HEK293 (cell line): Measurements from ENCODE around the gene COA6.

Experiments used
- CTCF ChIA-PET: fragments of 350-600 bp; formaldehyde crosslinking; extraction: SDS; loops from one replicate; lab custom pipeline; 2021; ENCODE audit warnings: antibody characterized with exemption; lab: Yijun Ruan, JAX
- POLR2A ChIA-PET: fragments of 300-600 bp; formaldehyde crosslinking; extraction: SDS; loops from one replicate; lab custom pipeline; 2020; ENCODE audit warnings: antibody characterized with exemption, inconsistent platforms; lab: Yijun Ruan, JAX
- H3K27ac ChIP-seq: fragments of 200-500 bp; sonication (Bioruptor generic); 2 replicates; pipeline ENCODE4 v1.5.1; 2014; ENCODE audit warnings: low read depth, low read length, control low read depth, inconsistent platforms; ENCODE audit errors: extremely low read depth
- H3K36me3 ChIP-seq, 2 experiments: fragments of 200-500 bp in 1 of 2; sonication (Bioruptor generic) in 1 of 2; 1 replicate in 1 of 2; 2 replicates in 1 of 2; pipeline ENCODE4 v1.5.1; 2014 to 2017; ENCODE audit warnings: inconsistent platforms in 2 of 2, low read length in 2 of 2; ENCODE audit not compliant: control insufficient read depth in 2 of 2, insufficient read depth in 1 of 2
- H3K4me1 ChIP-seq: fragments of 200-500 bp; sonication (Bioruptor generic); 2 replicates; pipeline ENCODE4 v1.5.1; 2014; ENCODE audit warnings: mild to moderate bottlenecking, low read length, inconsistent platforms; ENCODE audit not compliant: control insufficient read depth, insufficient read depth
- H3K4me3 ChIP-seq: 2 replicates; pipeline ENCODE4 v1.5.1; 2011; ENCODE audit warnings: low read depth, mild to moderate bottlenecking, control low read depth, low read length, moderate library complexity
- H3K9me3 ChIP-seq: fragments of 200-500 bp; sonication (Bioruptor generic); 2 replicates; pipeline ENCODE4 v1.5.1; 2014; ENCODE audit warnings: low read depth, low read length, inconsistent platforms; ENCODE audit not compliant: control insufficient read depth, insufficient read depth
- FEZF1 ChIP-seq: fragments of 450-650 bp; formaldehyde crosslinking; IDR thresholded peaks from 2 replicates; pipeline ENCODE4 v1.5.1; 2016; ENCODE audit warnings: missing biosample characterization, missing genetic modification characterization
- HOXD13 ChIP-seq: sonication (generic); formaldehyde crosslinking; IDR thresholded peaks from 2 replicates; pipeline ENCODE4 v1.8.0; 2022; ENCODE audit warnings: missing genetic modification reagents, borderline replicate concordance
- IKZF3 ChIP-seq: fragments of 450-650 bp; IDR thresholded peaks from 2 replicates; pipeline ENCODE4 v1.5.0; 2018; ENCODE audit warnings: missing biosample characterization, mild to moderate bottlenecking, missing genetic modification characterization, moderate library complexity
- KLF9 ChIP-seq: fragments of 450-650 bp; formaldehyde crosslinking; IDR thresholded peaks from 2 replicates; pipeline ENCODE4 v1.5.1; 2016; ENCODE audit warnings: missing biosample characterization, missing genetic modification characterization, low read depth
- MEIS1 ChIP-seq: sonication (generic); formaldehyde crosslinking; IDR thresholded peaks from 2 replicates; pipeline ENCODE4 v1.8.1; 2022; ENCODE audit warnings: missing genetic modification reagents, mild to moderate bottlenecking, borderline replicate concordance
- SCRT1 ChIP-seq: fragments of 450-650 bp; formaldehyde crosslinking; IDR thresholded peaks from 2 replicates; pipeline ENCODE4 v1.5.1; 2016; ENCODE audit warnings: missing biosample characterization, missing genetic modification characterization, borderline replicate concordance
- SP2 ChIP-seq: fragments of 450-650 bp; formaldehyde crosslinking; IDR thresholded peaks from 2 replicates; pipeline ENCODE4 v1.5.1; 2016; ENCODE audit warnings: missing biosample characterization, missing genetic modification characterization
- ZNF10 ChIP-seq: fragments of 450-650 bp; formaldehyde crosslinking; IDR thresholded peaks from 2 replicates; pipeline ENCODE4 v1.5.1; 2017; ENCODE audit warnings: missing biosample characterization, missing genetic modification characterization
- ZNF175 ChIP-seq: fragments of 450-650 bp; formaldehyde crosslinking; IDR thresholded peaks from 2 replicates; pipeline ENCODE4 v1.5.1; 2016; ENCODE audit warnings: missing biosample characterization, missing genetic modification characterization
- ZNF223 ChIP-seq: fragments of 450-650 bp; formaldehyde crosslinking; IDR thresholded peaks from 2 replicates; pipeline ENCODE4 v1.5.1; 2016; ENCODE audit warnings: missing biosample characterization, missing genetic modification characterization
- ZNF341 ChIP-seq: fragments of 450-650 bp; formaldehyde crosslinking; IDR thresholded peaks from 2 replicates; pipeline ENCODE4; 2016; ENCODE audit warnings: low read depth, missing biosample characterization, missing genetic modification characterization
- ZNF473 ChIP-seq: fragments of 450-650 bp; formaldehyde crosslinking; IDR thresholded peaks from 2 replicates; pipeline ENCODE4 v1.5.1; 2017; ENCODE audit warnings: missing biosample characterization, missing genetic modification characterization
- ZNF521 ChIP-seq: fragments of 450-650 bp; formaldehyde crosslinking; IDR thresholded peaks from 2 replicates; pipeline ENCODE4 v1.5.1; 2017; ENCODE audit warnings: missing biosample characterization, mild to moderate bottlenecking, missing genetic modification characterization
- ZNF548 ChIP-seq: fragments of 450-650 bp; formaldehyde crosslinking; IDR thresholded peaks from 2 replicates; pipeline ENCODE4 v1.5.1; 2016; ENCODE audit warnings: missing biosample characterization, missing genetic modification characterization
- ZNF571 ChIP-seq: fragments of 450-650 bp; formaldehyde crosslinking; IDR thresholded peaks from 2 replicates; pipeline ENCODE4 v1.5.0; 2017; ENCODE audit warnings: missing biosample characterization, missing genetic modification characterization
- ZNF600 ChIP-seq: fragments of 450-650 bp; formaldehyde crosslinking; IDR thresholded peaks from 2 replicates; pipeline ENCODE4 v1.5.1; 2016; ENCODE audit warnings: missing biosample characterization, missing genetic modification characterization
- ZNF623 ChIP-seq: fragments of 450-650 bp; formaldehyde crosslinking; IDR thresholded peaks from 2 replicates; pipeline ENCODE4 v1.5.1; 2016; ENCODE audit warnings: missing biosample characterization, missing genetic modification characterization
- ZNF624 ChIP-seq: fragments of 450-650 bp; formaldehyde crosslinking; IDR thresholded peaks from 2 replicates; pipeline ENCODE4 v1.5.1; 2017; ENCODE audit warnings: missing biosample characterization, missing genetic modification characterization
- ZNF629 ChIP-seq: fragments of 450-650 bp; formaldehyde crosslinking; IDR thresholded peaks from 2 replicates; pipeline ENCODE4 v1.5.1; 2017; ENCODE audit warnings: missing biosample characterization, missing genetic modification characterization
- ZNF660 ChIP-seq: fragments of 450-650 bp; IDR thresholded peaks from 2 replicates; pipeline ENCODE4 v1.5.1; 2018; ENCODE audit warnings: missing biosample characterization, mild to moderate bottlenecking, missing genetic modification characterization
- ZNF747 ChIP-seq: fragments of 450-650 bp; formaldehyde crosslinking; IDR thresholded peaks from 2 replicates; pipeline ENCODE4 v1.5.1; 2016; ENCODE audit warnings: missing biosample characterization, missing genetic modification characterization
- ZSCAN16 ChIP-seq: fragments of 450-650 bp; formaldehyde crosslinking; IDR thresholded peaks from 2 replicates; pipeline ENCODE4 v1.5.1; 2016; ENCODE audit warnings: missing biosample characterization, missing genetic modification characterization
- ZSCAN23 ChIP-seq: fragments of 450-650 bp; formaldehyde crosslinking; IDR thresholded peaks from 2 replicates; pipeline ENCODE4 v1.5.1; 2016; ENCODE audit warnings: missing biosample characterization, missing genetic modification characterization
- ZSCAN30 ChIP-seq: fragments of 450-650 bp; IDR thresholded peaks from 2 replicates; pipeline ENCODE4 v1.5.1; 2018; ENCODE audit warnings: missing biosample characterization, mild to moderate bottlenecking, missing genetic modification characterization, moderate library complexity
- TF ChIP-seq, protein P1 (sequence below): fragments of 450-650 bp; formaldehyde crosslinking; IDR thresholded peaks from 2 replicates; pipeline ENCODE4 v1.5.1; 2016; ENCODE audit warnings: missing biosample characterization, missing genetic modification characterization, low read depth
- TF ChIP-seq, protein P2 (sequence below): fragments of 450-650 bp; formaldehyde crosslinking; IDR thresholded peaks from 2 replicates; pipeline ENCODE4 v1.5.1; 2016; ENCODE audit warnings: missing biosample characterization, missing genetic modification characterization

COA6 gene

DNA sequence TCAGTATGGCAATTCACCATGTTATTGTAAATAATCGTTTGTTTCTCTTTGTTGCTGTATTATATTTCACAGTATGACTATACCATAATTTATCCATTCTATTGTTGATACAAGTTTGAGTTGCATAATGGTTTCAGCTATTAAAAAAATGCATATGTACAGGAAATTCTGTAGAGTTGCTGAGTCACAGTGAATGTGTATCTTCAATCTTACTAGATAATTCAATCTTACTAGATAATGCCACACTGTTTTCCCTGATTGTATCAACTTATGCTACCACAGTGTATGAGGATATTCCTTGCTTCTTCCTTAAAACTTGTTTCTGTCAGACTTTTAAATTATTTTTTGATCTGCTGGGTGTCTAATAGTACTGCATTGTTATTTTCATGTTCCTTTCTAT lies 3.5 kb upstream of the COA6 start (continued):
- TF ChIP-seq ZNF629 (tag by site-specific recombination) = no peak
- no peak for TF ChIP-seq ZNF548 (tag by site-specific recombination)
- no peak for TF ChIP-seq ZSCAN23 (tag by site-specific recombination)
- no peak for TF ChIP-seq ZNF747 (tag by site-specific recombination)
- no peak for TF ChIP-seq ZNF623 (tag by site-specific recombination)
- no peak for TF ChIP-seq ZSCAN16 (tag by site-specific recombination)
- TF ChIP-seq, protein P1, sequence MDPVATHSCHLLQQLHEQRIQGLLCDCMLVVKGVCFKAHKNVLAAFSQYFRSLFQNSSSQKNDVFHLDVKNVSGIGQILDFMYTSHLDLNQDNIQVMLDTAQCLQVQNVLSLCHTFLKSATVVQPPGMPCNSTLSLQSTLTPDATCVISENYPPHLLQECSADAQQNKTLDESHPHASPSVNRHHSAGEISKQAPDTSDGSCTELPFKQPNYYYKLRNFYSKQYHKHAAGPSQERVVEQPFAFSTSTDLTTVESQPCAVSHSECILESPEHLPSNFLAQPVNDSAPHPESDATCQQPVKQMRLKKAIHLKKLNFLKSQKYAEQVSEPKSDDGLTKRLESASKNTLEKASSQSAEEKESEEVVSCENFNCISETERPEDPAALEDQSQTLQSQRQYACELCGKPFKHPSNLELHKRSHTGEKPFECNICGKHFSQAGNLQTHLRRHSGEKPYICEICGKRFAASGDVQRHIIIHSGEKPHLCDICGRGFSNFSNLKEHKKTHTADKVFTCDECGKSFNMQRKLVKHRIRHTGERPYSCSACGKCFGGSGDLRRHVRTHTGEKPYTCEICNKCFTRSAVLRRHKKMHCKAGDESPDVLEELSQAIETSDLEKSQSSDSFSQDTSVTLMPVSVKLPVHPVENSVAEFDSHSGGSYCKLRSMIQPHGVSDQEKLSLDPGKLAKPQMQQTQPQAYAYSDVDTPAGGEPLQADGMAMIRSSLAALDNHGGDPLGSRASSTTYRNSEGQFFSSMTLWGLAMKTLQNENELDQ (tag by site-specific recombination) = no peak
- TF ChIP-seq ZNF473 (tag by site-specific recombination) = no peak
- TF ChIP-seq KLF9 = no peak
- no peak for TF ChIP-seq MEIS1 (CRISPR knock-in tag)

DNA sequence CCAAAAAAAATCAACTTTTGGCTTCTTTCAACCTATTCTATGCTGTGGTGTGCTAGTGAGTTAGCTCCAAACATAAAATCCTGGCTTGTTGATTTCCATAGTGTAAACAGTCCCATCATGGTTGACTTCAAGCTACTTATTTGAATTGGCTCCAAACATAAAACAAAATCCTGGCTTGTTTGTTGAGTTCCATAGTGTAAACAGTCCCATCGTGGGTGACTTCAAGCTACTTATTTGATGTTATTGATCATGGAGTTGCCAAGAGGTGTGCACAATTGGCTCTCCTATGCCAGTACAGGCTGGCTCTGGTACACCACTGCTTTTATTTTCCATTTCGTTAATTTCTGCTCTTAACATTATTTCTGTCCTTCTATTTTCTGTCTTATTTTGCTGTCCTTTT lies 1.8 kb upstream of the COA6 start:
- POLR2A ChIA-PET = no interaction called here
- H3K27ac ChIP-seq = no peak overlapping the region
- H3K36me3 ChIP-seq = peaks cover 10 to 15% of the 10 kb centered on the region in 2 experiments
- no peak for TF ChIP-seq FEZF1 (tag by site-specific recombination)
- TF ChIP-seq ZNF341 = no peak
- TF ChIP-seq SP2 = no peak
- no peak for TF ChIP-seq ZNF521 (tag by site-specific recombination)
- no peak for TF ChIP-seq ZNF600 (tag by site-specific recombination)
- TF ChIP-seq HOXD13 (CRISPR knock-in tag) = no peak
- no peak for TF ChIP-seq ZNF175 (tag by site-specific recombination)
- TF ChIP-seq ZNF571 (tag by site-specific recombination) = no peak
- TF ChIP-seq ZNF624 (tag by site-specific recombination) = no peak
- TF ChIP-seq ZNF223 (tag by site-specific recombination) = no peak
- TF ChIP-seq, protein P2, sequence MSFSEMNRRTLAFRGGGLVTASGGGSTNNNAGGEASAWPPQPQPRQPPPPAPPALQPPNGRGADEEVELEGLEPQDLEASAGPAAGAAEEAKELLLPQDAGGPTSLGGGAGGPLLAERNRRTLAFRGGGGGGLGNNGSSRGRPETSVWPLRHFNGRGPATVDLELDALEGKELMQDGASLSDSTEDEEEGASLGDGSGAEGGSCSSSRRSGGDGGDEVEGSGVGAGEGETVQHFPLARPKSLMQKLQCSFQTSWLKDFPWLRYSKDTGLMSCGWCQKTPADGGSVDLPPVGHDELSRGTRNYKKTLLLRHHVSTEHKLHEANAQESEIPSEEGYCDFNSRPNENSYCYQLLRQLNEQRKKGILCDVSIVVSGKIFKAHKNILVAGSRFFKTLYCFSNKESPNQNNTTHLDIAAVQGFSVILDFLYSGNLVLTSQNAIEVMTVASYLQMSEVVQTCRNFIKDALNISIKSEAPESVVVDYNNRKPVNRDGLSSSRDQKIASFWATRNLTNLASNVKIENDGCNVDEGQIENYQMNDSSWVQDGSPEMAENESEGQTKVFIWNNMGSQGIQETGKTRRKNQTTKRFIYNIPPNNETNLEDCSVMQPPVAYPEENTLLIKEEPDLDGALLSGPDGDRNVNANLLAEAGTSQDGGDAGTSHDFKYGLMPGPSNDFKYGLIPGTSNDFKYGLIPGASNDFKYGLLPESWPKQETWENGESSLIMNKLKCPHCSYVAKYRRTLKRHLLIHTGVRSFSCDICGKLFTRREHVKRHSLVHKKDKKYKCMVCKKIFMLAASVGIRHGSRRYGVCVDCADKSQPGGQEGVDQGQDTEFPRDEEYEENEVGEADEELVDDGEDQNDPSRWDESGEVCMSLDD = no peak
- no peak for TF ChIP-seq ZSCAN30
- TF ChIP-seq SCRT1 (tag by site-specific recombination) = no peak
- no peak for TF ChIP-seq ZNF660 (tag by site-specific recombination)
- no peak for TF ChIP-seq ZNF10 (tag by site-specific recombination)
- no peak for TF ChIP-seq IKZF3 (tag by site-specific recombination)
- TF ChIP-seq, all 188 proteins: peak for 0
- H3K4me1 ChIP-seq = no peaks in the 10 kb centered on the region
- CTCF ChIA-PET = interaction anchor here (0.6 to 1.4 kb wide), 4 partner anchors 61 to 235 kb away, joined by 4 to 6 read pairs (median 4); no protein-coding TSS in a partner anchor
- no peak overlapping the region for H3K4me3 ChIP-seq
- H3K9me3 ChIP-seq = no peaks in the 10 kb centered on the region
